ENCODE data around the gene NANS.
A peak's percentile ranks its signal among the peaks of the same experiment; 100 is the strongest.
"Not testable (repeated sequence)": the region's sequence is repeated elsewhere in the genome, so short reads cannot be mapped to it uniquely, and the experiment has no call there.

The NANS gene

DNA sequence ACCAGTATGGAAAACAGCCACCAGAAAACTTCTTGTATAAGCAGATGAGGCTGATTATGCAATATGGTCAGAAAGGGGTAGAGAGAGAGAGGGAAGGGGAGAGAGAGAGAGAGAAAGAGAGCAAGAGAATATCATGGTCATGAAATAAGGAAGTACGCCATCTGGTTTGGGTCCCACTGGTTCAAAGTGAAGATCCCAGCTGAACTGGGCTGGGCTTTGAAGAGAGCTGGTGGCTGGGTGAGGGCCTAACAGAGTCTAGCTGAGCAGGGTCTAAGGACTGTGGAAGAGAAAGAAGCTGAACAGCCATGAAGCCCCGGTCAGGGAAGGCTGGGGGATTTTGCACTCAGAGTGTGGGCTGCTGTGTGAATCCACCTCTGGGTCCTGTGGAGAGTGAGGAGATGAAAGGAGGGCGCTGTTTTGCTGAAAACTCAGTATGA, 47.9 kb downstream of the NANS start:
- no peak for DNase-seq

DNA sequence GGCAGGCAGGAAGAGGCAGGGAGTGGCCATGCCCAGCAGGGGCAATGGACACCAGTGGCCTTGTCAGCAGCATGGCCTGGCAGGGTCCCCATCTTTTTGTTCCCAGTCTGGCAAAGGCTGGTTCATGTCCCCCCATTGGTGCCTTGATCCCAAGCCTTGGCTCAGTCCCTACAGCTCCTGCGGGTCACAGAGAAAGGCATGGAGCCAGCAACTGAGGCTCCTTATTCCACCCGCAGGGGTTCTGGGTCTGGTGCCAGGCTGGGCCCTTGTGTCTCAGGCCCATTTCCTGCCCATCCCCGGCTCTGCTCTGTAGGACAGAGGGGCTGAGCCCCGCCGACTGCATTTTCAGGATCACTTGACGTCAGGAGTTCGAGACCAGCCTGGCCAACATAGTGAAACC, 48.5 kb downstream of the NANS start:
- DNase-seq, result no peak

DNA sequence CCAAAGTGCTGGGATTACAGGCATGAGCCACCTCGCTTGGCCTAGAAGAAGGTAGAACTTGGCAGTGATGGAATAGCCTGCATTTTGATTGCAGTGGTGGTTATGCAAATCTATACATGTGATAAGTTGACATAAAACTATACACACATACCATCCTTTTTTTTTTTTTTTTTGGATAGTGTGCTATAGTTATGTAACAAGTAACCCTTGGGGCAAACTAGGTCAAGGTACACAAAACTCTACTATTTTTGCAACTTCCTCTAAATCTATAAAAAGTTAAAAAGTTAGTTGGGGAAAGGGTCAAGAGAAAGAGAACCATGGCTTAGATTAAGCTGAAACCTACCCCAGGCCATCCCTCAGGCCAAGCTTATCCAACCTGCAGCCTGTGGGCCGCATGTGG, 51.4 kb downstream of the NANS start:
- no peak for DNase-seq

DNA sequence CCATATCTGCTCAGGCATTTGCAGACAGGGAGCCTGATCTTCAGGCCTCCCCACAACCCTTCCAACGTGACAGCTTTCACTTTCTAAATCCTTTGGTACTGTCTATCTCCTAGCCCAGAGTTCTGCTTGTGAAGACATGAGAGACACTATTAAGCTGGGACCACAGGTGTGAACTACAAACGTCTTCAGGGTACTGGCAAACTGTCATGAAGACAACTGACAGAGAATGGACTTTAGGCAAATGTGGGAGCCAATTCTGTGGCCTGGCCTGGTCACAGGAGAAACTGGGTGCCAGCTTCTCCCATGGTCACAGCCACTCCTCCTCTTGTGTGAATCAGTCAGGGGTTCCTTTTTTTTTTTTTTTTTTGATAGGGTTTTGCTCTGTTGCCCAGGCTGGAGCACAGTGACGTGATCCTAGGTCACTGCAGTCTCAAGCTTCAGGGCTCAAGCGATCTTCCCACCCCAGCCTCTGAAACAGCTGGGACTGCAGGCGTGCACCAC, 52.0 kb downstream of the NANS start:
- peak; percentile 33 for DNase-seq

DNA sequence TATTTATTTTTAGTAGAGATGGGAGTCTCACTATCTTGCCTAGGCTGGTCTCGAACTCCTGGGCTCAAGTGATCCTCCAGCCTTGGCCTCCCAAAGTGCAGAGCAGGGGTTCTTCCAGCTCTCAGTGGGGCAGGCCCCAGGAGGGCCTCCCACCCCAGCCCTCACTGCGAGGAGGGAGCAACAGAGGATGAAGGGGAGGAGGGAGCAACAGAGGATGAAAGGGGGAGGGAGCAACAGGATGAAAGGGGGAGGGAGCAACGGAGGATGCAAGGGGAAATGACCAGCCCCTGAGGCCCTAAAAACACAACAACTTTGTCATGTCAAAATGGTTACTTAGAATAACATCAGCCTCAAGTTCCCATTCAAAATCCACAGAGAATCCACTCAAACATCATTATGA, 52.5 kb downstream of the NANS start:
- DNase-seq, result no peak

DNA sequence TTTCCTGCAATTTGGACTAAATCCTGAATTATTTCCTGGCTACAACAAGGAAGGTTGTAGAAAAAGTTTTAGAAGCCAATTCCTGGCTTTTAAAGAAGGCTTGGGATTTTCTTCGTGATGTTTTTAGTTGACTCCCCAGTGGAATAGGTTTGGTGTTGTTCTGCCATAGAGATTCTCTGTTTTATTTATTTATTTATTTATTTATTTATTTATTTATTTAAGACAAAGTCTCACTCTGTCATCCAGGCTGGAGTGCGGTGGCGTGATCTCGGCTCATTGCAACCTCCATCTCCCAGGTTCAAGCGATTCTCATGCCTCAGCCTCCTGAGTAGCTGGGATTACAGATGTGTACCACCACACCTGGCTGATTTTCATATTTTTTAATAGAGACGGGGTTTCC, 60.6 kb downstream of the NANS start:
- not testable (repeated sequence) for DNase-seq

DNA sequence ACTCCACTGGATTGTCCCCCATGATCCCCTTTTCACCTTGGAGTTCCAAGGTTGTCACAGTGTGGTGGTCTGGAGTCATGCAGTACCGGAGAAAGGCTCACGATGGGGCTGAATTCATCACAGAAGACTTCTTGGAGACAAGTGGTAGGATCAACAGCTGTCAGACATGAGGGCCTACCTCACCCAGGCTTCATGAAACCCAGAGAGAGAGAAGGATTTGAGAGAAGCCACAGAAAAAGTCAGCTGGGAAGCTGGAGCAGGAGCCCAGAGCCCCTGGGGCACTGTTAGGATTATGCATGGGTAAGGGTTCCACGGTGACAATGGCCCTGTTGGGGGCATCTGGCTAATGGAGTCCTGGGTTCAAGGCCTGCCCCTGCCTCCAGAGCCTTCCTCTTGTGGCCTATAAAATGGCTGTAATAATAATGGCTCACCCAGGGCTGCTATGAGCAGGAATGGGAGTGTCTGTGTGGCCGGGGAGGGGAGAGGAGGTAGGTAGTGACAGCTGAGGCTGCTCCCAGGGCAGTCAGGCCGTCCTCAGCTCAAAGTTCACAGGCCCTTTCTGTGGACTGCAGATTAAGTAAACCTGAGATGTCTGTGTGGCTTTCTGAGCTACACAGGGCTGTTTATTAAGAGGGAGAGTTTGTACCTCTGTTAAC, 61.6 kb downstream of the NANS start:
- DNase-seq, result no peak

DNA sequence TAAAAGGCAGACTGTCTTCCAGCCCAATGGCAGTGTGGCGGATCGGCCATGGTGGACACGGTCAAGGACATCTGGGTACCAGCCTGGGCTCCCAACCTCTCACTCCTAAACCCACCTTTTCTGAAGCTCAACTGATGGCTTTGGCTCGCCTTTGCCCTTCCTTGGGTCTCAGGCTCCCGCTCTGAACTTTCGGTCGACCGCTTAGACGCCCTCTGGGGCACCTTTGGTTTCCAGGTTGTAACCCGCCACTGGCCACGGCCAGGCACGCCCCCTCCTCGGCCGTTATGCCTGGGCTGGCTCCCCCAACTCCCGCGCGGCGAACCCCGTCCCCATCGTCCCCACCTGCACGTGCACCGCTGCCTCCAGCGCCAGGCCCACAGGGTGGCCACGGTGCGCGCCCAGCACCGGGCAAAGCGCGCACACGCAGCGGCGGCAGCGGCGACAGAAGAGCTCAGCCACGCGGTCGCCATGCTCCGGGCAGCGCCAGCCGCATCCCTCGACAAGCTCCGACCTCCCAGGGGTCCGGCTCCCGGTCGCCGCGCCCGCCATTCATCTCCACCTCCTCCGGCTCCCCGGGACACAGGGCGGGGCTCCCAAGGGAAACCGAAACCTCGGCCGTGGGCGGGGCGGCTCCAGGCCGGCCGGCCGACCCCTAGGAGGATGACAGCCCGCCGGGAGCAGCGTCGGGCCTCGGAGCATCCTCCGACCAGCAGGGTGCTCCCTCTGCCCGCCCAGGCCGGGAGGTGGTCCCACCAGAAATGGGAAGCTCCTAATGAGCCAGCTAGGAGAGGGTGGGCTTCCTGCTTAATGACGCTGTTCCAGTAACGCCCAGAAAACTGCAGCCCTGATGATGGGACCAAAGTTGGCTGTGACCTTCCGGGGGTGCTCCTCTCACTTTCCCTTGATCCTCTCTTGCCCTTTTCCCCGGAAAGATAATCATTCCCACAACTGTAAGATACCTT, 62.4 kb downstream of the NANS start, which contains the start of gene TRIM14:
TSS of gene TRIM14 (minus strand) at position 583 of the 962 bp plus-strand sequence. CDS start at position 549, 34 bp downstream.
- no peak for DNase-seq

DNA sequence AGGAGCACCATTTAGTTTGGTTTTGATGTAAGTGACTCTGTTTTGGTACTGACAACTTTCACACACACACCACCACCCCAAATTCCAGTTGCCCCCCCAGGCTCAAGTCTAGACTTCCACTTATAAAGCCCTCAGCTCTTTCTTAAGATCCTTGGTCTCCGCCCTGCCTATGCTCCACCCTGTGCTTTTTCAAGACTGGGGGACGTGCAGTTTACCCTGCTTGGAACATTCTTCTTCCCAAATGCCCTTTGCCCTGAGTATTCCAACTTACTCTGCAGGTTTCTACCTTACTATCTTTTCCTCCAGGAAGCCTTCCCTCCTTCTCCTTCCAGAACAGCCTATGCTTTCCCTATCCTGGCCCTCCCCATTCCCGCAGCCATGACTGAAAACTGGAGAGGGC, 63.9 kb downstream of the NANS start:
- DNase-seq, result no peak

DNA sequence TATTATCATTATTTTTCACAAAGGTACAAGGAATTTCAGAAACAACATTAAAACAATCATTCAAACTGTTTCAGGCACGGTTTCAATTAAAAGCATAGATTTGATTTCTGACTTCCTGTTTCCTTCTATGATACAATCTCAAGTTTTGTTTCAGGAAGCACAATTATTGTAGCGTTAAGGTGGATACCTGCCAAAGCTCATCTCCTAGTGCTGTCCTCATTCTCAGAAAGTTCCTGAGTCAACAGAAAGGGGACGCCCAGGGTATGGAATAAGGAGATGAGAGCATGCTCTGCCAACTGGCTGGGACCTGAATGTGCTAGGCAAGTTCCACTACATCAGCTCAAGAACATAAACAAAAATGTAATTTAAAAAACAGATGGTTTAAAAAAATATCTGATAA, 64.5 kb downstream of the NANS start:
- DNase-seq, result no peak

DNA sequence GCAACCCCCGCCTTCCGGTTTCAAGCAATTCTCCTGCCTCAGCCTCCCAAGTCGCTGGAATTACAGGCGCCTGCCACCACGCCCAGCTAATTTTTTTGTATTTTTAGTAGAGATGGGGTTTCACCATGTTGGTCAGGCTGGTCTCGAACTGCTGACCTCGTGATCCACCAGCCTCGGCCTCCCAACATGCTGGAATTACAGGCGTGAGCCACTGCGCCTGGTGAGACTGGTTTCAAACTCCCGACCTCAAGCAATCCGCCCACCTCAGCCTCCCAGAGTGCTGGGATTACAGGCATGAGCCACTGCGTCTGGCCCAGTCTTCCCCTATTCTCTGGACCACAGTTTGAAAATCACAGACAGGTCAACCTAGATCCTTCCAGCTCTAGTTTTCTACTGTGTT, 67.6 kb downstream of the NANS start:
- not testable (repeated sequence) for DNase-seq

DNA sequence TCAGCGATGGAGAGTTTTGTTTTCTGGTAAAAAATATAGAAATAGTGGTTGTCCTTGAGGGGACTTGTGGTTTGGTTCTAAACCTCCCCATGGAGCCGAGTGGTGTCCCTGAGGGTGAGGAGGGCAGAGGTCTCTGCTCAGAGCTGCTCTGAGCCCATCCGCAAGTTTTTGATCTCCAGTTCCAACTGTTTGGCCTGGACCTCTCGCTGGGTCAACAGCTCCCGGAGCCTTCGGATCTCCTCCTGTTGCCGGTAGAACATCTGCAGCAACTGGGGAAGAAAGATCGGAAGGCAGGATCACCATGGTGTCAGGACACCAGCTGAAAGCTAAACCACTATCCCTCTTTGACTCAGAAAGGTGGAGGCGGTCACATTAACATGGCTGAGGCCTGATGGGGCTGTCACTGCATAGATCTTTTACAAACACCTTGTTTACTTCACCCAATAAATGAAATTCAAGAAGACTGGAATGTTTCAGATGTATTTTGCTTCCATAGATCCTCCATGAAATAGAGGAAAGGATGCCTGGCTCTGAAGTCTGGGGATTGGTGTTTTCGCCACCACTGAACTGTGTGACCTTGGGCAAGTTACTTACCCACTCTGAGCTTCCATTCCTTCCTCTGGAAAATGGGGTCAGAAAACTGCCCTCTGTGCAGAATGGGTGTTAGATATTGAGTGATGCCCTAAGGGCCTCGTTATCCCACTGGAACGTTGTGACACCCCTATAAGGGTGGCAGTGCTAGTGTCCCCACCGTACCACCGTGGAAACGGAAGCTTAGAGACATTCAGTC, 68.3 kb downstream of the NANS start:
- no peak for DNase-seq

DNA sequence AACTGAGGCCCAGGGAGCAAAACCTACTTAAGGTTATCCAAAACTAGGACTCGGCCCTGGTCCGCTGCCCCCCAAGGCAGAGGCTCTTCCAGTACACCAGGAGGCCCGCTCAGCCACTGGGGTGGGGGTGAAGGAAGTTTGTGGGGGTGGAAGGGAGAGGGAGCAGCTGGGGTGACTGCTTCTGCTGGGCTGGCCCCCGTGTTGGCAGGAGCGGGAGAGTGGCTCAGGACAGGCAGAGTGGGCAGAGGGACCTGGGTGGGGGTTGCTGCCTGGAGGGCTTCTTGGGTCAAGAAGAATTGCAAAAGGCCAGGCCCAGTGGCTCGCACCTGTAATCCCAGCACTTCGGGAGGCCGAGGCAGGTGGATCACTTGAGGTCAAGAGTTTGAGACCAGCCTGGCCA, 70.7 kb downstream of the NANS start:
- DNase-seq, result no peak

DNA sequence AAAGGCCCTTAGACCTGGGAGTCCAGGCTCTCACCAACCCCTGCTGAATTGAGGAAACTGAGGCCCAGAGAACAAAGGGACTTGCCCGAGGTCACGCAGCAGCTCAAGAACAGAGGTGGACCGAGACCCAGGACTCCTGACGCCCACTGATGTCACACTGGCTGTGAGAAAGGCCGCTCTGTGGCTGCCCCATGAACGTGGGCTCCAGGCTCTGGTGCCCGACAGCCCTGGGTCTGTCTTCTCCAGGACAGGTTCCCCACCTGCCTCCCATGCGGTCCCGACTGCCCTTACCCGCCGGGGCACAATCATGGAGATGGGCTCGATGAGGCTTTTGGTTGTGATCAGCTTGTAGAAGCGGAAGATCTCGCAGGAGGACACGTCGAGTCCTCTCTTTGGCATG, 71.8 kb downstream of the NANS start:
- no peak for DNase-seq

DNA sequence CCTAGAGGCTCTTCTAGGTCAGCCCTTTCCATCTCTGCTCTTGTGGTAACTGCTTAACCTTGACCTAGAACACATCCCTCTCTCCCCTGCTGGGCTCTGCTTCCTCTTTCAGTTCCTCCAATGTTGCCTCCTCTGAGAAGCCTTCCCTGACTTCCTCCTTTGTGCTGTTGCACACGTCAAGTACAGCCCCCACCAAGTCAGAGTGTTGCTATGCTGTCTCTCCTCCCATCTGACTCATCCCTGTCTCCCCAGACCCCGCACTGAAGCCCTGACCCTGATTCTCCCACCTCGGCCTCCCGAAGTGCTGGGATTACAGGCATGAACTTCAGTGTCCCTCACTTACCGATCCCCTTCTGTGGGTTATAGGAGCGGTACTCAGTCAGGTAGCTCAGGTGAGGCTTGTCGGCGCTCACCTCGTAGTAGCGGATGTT, 72.9 kb downstream of the NANS start:
- DNase-seq, result no peak

DNA sequence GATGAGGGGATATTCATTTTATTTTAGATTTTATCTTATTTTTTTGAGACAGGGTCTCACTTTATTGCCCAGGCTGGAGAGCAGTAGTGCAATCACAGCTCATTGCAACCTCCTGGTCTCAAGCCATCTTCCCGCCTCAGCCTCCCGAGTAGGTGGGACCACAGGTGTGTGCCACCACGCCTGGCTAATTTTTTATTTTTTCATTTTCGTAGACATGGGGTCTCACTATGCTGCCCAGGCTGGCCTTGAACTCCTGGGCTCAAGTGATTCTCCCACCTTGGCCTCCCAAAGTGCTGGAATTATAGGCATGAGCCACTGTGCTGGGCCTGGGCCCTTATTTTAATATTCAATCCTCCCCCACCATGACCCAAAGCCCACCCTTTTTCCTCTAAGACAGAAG, 73.5 kb downstream of the NANS start:
- DNase-seq, result not testable (repeated sequence)

DNA sequence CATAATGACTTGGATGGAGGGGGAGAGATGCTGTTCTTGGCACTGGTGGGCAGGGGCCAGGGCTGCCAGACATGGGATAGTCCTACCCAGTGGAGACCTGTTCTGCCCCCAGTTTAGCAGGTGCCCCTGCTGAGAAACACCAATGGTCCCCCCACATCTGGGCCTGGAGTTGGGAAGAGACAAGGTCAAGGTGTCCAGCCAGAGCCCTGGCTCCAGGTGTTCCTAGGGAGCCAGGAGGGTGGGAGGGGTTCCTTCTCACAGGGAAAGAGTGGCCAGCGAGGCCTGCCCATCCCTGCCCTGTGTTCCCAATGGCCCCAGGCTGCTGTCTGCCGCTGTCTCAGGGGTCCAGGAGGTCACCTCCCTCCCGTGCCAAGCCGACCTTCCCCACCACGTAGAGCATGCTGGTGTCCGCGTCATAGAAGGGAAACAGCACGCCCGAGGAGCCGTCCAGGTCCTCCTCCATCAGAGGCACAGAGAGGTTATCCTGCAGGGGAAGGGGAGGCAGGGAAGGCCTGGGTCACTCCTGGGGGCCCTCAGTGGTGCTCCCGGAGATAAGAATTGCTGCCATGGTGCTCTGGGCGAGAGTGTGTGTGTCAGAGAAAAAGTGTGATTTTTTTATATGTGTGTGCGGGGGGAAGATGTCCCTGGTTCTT, 74.2 kb downstream of the NANS start:
- no peak for DNase-seq

DNA sequence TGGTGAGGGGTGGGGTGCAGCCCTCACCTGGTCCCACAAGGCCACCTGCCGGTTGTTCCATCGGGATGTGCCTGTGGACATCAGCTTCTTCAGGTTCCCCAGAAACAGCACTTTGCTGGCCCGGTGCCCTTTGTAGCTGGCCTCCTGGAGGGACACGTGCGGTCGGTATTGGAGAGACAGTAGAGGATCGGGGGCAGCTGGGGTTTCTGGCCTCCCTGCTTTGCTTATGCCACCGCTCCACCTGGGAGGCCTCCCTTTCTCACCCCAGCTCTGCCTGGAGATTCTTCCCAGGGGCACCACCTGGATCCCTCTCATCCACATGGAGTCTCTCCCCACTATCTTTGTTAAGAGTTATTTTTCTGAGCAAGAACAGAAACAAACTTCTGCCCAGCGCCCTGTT, 75.6 kb downstream of the NANS start:
- no peak for DNase-seq

Measured in right forelimb (tissue), 1 donor.